Ishikawa (cell line): ENCODE data around the gene ZSWIM4.

Experiments
- CEBPB ChIP-seq: IDR thresholded peaks from 2 replicates; pipeline ENCODE4 v1.6.1; 2012
- EGR1 ChIP-seq: IDR thresholded peaks from 2 replicates; pipeline ENCODE4 v1.6.1; 2012
- EP300 ChIP-seq: IDR thresholded peaks from 2 replicates; pipeline ENCODE4 v1.6.1; 2012; ENCODE audit warnings: borderline replicate concordance
- FOXM1 ChIP-seq: IDR thresholded peaks from 2 replicates; pipeline ENCODE4 v1.6.1; 2012; ENCODE audit warnings: low read depth, borderline replicate concordance
- RAD21 ChIP-seq: IDR thresholded peaks from 2 replicates; pipeline ENCODE4 v1.6.1; 2012; ENCODE audit warnings: low read depth
- TAF1 ChIP-seq: IDR thresholded peaks from 2 replicates; pipeline ENCODE4 v1.6.1; 2012; ENCODE audit warnings: low read depth, mild to moderate bottlenecking
- TCF12 ChIP-seq: IDR thresholded peaks from 2 replicates; pipeline ENCODE4 v1.6.1; 2012; ENCODE audit warnings: low read depth
- TEAD4 ChIP-seq: IDR thresholded peaks from 2 replicates; pipeline ENCODE4 v1.6.1; 2012
- YY1 ChIP-seq: IDR thresholded peaks from 2 replicates; pipeline ENCODE4 v1.6.1; 2012; ENCODE audit warnings: low read depth
- TF ChIP-seq, protein P1 (sequence below): IDR thresholded peaks from 2 replicates; pipeline ENCODE4 v1.6.1; 2012
- TF ChIP-seq, protein P2 (sequence below): IDR thresholded peaks from 2 replicates; pipeline ENCODE4 v1.6.1; 2012

DNA sequence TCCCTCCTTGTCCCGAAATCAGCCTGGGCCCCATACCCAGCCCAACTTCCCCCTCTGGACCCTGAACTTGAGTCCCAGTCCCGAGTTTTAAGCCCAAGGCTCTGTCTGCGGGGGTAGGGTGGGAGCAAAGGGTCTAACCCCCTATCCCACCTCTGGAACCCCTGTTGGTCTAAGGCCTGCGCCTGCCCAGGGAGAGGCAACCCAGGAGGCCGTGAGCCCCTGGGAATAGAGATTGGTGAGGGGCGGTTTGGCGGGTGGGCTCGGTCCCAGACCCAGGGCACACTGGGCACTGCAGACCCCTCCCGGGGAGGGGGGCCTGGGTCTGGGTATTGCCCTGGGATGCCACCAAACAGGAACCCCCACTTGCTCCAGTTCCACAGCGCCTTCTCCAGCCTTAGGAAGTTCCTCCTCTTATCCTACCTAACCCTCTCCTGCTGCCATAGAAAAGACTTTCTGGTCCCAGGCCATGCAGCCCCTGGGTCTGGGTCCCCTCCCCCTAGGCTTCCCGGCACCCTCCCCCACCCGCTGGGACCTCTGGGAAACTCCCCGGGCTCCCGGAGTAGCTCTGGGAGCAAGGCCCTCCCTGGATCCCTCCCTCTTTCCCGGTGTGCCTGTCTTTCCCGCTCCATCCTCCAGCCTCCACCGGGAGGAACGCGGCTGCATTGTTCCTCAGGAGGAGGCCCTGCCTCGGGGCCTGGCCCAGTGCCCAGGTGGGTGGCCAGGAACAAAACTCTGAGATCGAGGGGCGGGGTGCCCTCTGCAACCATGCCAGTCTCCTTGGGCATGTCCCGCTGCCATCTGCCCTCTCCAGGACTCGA is 48.1 kb downstream of the ZSWIM4 start:
- TF ChIP-seq CEBPB: no peak
- TF ChIP-seq, protein P1, sequence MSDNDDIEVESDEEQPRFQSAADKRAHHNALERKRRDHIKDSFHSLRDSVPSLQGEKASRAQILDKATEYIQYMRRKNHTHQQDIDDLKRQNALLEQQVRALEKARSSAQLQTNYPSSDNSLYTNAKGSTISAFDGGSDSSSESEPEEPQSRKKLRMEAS: 0 out of 2 replicates have a peak, but pooled peaks have one; percentile 24
- TF ChIP-seq YY1: no peak
- TF ChIP-seq FOXM1: no peak
- peak; percentile 71 for TF ChIP-seq TCF12
- TF ChIP-seq TEAD4: peak; percentile 69
- no peak for TF ChIP-seq EGR1
- TF ChIP-seq RAD21: peak; percentile 16; the same call in 1 of the 2 replicates
- TF ChIP-seq TAF1: no peak
- TF ChIP-seq EP300: peak; percentile 51; the same call in 1 of the 2 replicates
- TF ChIP-seq, protein P2, sequence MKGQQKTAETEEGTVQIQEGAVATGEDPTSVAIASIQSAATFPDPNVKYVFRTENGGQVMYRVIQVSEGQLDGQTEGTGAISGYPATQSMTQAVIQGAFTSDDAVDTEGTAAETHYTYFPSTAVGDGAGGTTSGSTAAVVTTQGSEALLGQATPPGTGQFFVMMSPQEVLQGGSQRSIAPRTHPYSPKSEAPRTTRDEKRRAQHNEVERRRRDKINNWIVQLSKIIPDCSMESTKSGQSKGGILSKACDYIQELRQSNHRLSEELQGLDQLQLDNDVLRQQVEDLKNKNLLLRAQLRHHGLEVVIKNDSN: peak; percentile 1; the same call in 1 of the 2 replicates
